GM13976 (cell line): ENCODE results near the gene STARD8.

Experiments used
- DNase-seq: peaks from one replicate; pipeline ENCODE4 v3.0.0; 2012; ENCODE audit warnings: low spot score
- CTCF ChIP-seq: IDR thresholded peaks from 2 replicates; pipeline ENCODE4 v1.5.1; 2012; ENCODE audit warnings: borderline replicate concordance, mild to moderate bottlenecking; ENCODE audit not compliant: insufficient read depth; ENCODE audit errors: extremely low read depth, missing control alignments, control extremely low read depth
- in situ Hi-C: fragments of 300-500 bp; cut with MboI; formaldehyde crosslinking; loops from one replicate; pipeline ENCODE4 v1.12.0; 2022; ENCODE audit warnings: low sequenced_read_pairs, mixed read lengths, inconsistent platforms; ENCODE audit not compliant: unreplicated experiment

The STARD8 gene

DNA sequence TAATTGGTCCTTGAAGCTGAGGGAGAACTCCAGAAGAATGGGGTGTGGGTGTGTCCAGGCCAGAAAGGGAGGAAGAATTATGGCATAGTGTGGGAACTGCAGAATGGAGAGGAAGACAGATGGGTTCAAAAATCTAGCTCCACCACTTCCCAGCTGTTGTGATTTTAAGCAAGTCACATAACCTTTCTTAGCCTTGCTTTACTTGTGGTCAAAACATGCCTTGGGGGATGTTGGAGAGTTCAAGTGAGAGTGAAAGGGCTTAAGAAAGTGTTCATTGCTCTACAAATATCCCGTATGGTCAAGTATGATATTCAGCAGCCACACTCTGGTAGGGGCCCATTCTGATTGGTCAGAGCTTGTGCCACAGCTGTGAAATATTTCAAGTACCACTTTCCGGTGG is 15.0 kb upstream of the STARD8 start:
- in situ Hi-C loops: no loop called here
- DNase-seq: no peak
- no peak for TF ChIP-seq CTCF

- in situ Hi-C loops: no loop called here
- DNase-seq: no peak
- TF ChIP-seq CTCF: no peak
Observed at GRCh38 chrX:68633981-68634380, 13.5 kb upstream of the STARD8 start.

DNA sequence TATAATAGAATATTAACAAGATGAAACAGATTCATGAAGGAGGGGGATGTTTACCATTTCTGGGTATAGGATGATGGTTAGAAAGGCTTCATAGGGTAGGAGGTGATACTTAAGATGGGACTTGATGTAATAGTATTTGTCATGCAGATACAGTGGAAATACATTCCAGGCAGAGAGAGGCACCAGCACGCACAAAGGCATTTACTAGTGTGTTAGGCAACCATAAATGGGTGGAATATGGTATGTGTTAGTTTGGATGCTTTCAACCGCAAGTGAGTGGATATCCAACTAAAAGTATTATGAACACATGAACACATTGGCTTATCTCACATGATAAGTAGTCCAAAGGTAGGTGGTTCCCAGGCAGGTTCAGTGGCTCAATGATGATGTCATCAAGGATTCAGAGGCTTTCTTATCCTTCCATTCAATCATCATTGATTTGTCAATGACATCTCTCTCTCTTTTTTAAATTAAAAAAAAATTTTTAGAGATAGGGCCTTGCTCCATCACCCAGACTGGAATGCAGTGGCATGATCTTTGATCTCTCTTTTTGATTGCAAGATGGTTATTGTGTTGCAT is 12.7 kb upstream of the STARD8 start:
- DNase-seq: no peak
- in situ Hi-C loops: no loop called here
- TF ChIP-seq CTCF: no peak

DNA sequence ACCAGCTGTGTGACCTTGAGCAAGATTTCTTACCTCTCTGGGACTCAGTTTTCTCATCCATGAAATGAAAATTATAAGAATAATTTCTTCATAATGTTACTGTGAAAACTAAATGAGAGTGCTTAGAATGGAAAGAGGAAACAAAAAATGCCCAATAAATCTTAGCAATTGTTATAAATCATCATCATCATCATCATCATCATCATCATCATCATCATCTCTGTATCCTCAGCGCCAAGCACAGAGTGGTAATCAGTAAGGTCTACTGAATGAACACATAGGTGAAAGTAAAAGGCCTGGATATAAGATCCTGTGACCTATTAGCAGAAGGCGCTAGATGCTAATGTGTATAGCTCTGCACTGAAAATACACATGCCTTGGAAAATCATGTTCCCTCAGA is 6.8 kb upstream of the STARD8 start:
- DNase-seq: no peak
- TF ChIP-seq CTCF: no peak
- in situ Hi-C loops: no loop called here

- no peak for TF ChIP-seq CTCF
- in situ Hi-C loops: no loop called here
Observed at GRCh38 chrX:68644861-68645260, 2.6 kb upstream of the STARD8 start.

DNA sequence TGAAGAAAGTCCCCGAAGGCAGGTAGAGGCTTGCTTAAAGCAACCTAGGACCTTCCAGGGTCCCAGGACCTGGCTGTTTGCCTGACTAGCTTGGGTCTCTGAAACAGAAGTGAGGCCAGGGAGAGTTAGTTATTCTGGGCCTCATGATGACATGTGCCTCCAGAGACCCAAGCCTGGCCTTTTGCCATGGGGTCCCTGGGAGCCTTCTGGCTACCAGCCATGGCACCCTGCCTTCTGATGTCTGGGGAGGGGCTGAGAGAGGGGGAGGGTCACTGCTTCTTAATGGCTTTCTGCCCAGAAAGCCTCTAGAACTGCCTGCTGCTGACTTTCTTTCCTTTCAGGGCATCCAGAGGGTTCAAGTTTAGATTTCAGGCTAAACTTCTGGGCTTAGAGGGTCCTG is 1.0 kb upstream of the STARD8 start:
- in situ Hi-C loops: no loop called here
- no peak for DNase-seq
- no peak for TF ChIP-seq CTCF

More at GRCh38 chrX:68644861-68645260, 2.6 kb upstream of the STARD8 start:
- DNase-seq: no peak
